GM18873 (cell line): ENCODE data around the gene POTEH.
"Not testable (repeated sequence)": the region's sequence is repeated elsewhere in the genome, so short reads cannot be mapped to it uniquely, and the experiment has no call there.

Source experiments
- ATAC-seq: cut with Tn5 transposase; IDR thresholded peaks from one replicate; pipeline ENCODE4 v1.9.1; 2021; ENCODE audit warnings: mild to moderate bottlenecking, moderate library complexity, moderate number of reproducible peaks; ENCODE audit not compliant: unreplicated experiment, low FRiP score

POTEH gene

DNA sequence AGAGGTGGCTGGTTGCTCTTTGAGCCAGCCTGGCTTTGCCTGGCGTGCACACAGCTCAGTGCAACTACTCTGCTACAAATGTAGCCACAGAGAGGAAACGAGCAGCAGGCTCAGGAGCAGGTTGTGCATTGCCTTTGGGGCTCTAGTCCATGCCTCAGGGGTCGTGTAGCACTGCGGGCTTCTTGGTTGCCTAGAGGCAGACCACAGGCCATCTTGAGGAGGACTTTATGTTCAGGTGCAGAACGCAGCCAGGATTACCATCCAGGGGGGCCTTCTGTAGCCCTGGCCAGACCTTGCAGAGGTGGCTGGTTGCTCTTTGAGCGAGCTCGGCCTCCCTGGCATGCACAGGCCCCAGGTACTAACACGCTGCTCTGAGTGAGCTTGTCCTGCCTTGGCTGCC, 41.2 kb downstream of the POTEH start:
- ATAC-seq = not testable (repeated sequence)

DNA sequence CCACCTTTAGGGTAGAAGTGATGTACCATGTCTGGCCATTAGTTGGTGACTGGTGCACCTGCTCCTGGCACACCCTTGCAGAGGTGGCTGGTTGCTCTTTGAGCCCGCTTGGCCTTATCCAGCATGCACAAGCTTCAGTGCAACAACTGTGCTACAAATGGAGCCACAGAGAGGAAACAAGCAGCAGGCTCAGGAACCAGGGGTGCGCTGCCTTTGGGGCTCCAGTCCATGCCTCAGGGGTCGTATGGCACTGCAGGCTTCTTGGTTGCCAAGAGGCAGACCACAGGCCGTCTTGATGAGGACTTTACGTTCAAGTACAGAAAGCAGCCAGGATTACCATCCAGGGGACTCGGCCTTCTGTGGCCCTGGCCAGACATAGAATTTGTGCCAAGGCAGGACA, 44.6 kb downstream of the POTEH start:
- not testable (repeated sequence) for ATAC-seq

DNA sequence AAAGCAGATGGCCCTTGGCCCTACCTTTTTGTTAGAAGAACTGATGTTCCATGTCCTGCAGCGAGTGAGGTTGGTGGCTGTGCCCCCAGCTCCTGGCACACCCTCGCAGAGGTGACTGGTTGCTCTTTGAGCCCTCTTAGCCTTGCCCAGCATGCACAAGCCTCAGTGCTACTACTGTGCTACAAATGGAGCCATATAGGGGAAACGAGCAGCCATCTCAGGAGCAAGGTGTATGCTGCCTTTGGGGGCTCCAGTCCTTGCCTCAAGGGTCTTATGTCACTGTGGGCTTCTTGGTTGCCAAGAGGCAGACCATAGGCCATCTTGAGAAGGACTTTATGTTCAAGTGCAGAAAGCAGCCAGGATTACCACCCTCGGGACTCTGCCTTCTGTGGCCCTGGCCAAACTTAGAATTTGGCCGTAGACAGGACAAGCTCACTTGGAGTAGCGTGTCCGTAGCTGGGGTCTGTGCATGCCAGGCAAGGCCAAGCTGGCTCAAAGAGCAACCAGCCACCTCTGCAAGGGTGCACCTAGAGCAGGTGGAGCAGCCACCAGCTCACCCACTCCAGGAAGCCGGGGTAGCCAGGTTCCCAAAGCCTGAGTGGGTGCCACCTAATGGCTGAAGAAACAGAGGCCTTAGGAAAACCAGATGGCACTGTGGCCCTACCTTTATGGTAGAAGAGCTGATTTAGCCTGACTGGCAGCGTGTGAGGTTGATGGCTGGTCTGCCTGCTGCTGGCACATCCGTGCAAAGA, 48.5 kb downstream of the POTEH start:
- not testable (repeated sequence) for ATAC-seq

DNA sequence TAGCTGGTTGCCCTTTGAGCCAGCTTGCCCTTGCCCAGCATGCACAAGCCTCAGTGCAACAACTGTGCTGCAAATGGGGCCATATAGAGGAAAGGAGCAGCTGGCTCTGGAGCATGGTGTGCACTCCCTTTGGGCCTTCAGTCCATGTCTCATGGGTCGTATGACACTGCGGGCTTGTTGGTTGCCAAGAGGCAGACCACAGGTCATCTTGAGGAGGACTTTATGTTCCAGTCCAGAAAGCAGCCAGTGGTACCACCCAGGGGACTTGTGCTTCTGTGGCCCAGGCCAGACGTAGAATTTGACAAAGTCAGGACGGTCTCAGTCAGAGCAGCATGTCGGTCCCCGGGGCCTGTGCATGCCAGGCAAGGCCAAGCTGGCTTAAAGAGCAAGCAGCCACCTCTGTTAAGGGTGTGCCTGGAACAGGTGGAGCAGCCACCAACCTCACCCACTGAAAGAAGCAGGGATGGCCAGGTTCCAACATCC, 49.1 kb downstream of the POTEH start:
- not testable (repeated sequence) for ATAC-seq

DNA sequence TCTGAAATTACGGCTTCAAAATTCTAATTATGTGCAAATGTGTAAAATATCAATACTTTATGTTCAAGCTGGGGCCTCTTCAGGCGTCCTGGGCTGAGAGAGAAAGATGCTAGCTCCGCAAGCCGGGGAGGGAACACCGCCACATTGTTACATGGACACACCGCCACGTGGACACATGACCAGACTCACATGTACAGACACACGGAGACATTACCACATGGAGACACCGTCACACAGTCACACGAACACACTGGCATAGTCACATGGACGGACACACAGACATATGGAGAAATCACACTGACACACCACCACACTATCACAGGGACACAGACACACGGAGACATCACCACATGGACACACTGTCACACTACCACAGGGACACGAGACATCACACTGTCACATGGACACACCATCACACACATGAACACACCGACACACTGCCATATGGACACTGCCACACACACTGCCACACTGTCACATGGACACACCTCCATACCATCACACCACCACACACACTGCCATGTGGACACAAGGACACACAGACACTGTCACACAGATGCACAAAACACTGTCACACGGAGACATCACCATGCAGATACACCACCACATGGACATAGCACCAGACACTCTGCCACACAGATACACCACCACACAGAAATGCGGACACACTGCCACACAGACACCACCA, 58.0 kb downstream of the POTEH start:
- ATAC-seq = not testable (repeated sequence)

DNA sequence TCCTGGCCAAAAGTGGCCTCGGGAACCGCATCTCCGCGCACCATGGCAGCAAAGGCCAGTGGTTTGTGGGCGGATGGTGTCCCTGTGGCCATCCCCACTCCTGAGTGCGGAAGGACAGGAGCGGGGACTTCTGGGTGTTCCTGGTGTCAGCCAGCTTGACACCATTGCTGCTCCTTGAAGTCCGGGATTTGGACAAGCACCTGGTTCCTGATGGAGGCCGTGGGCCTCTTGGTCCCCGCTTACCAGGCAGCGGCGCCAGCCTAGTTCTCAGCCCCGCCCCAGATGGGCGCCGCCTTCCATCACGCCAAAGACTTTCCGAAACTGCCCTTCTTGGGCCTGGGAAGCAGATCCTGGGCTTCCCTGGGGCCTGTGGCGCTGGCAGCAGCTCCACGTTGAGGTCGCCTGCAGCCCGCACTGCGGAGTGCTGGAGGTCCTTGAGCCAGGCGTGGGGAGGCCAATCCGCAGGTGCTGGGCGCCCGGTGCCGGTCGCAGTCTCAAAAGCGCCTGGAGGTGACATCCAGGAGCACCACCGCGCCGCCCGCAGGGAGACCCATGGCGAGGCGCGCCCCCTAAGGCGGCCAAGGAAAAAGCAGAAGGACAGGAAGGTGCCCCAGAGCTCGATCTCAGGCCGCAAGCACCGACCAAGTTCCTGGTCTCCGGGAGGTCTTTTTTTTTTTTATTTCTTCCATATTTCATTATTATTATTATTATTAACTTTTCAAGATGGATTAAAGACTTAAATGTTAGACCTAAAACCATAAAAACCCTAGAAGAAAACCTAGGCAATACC, 59.5 kb downstream of the POTEH start:
- ATAC-seq = not testable (repeated sequence)

DNA sequence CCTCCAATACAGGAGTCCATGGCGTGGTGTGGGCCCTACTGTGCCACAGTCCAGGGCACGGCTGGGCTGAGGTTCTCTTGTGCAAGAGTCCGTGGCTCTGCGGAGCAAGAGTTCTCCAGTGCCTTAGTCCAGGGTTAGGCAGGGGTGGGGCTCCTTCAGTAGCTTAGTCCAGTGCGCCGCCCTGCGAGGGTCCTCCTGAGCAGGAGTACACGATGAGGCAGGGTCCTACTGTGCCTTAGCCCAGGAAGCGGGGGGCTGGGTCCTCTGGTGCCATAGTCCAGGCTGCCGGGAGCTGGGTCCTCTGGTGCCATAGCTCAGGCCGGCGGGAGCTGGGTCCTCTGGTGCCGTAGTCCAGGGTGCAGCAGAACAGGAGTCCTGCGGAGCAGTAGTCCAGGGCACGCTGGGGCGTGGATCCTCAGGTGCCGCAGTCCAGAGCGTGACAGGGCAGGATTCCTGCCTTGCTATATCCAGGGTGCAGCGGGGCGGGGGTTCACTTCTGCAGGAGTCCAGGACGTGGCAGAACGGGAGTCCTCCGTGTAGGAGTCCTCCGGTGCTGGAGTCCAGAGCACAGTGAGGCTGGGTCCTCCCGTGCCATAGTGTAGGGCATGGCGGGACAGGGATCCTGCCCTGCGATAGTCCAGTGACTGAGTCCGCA, 69.7 kb downstream of the POTEH start:
- ATAC-seq = not testable (repeated sequence)

DNA sequence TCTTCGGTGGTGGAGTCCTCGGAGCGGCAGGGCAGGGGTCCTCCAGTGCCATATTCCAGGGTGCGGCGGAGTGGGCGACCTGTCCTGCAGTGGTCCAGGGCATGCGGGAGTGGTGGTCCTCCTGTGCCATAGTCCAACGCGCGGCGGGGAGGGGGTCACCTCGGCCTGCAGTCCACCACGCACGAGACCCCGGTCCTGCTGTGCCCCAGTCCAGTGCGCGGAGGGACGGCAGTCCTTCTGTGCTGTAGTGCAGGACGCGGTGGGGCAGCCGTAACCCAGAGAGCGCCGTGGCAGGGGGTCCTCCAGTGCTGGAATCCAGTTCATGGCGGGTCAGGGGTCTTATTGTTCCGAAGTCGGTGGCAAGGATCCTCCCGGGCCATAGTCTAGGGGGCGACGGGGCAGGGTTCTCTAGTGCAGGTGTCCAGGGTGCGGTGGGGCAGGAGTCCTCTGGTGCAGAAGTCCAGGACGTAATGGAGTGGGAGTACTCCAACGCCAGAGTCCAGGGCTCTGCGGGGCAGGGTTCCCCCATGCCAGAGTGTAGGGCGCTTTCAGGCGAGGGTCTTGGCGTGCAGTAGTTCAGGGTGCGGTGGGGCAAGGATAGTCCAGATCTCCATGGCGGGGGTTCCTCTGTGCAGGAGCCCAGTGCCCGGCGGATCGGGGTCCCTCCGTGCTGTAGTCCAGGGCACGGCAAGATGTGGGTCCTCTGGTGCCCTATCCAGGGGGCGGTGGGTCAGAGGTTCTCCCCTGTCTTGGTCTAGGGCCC, 70.7 kb downstream of the POTEH start:
- ATAC-seq = not testable (repeated sequence)

DNA sequence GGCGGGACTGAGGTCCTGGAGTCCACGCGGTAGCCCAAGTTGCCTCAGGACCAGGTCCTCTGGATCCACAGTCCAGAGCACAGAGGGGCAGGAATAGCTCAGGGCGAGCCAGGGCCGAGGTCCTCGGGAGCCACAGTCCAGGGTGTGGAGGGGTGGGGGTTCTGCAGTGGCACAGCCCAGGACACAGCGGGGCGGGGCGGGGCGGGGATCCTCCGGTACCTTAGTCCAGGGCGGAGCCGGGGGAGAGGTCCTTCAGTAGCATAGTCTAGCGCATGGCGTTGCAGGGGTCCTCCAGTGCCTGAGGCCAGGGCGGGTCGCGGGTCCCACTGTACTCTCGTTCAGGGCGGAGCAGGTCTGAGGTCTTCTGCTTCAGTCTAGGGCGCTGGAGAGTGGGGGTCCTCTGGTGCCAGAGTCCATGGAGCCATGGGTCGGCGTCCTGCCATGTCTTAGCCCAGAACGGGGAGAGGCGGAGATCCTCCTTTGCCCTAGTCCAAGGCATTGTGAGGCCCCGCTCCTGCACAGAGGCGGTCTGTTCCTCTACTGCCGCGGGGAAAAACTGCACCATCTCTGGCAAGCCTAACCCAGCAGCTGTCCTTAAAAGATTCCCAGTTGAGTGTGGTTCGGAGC, 71.4 kb downstream of the POTEH start:
- ATAC-seq = not testable (repeated sequence)

DNA sequence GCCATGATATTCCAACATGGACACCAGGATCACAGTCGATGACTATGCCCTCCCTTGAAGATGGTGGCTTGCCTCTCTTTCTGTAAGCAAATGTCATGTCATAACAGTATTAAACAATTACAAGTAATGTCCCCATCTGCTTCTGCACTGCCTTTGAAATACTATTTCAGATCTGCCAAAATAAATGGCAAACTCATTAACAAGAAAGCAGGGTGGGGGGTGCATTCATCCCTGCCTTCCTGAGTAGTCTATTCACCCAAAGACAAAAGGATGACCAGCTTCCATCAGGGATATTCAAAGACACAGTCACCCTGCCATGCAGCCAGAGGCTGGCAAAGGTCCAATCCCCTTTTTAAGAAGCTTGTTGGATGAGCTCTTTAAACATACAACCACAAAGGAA, 73.7 kb downstream of the POTEH start:
- not testable (repeated sequence) for ATAC-seq
